ENCODE results near the gene CDH4.

DNA sequence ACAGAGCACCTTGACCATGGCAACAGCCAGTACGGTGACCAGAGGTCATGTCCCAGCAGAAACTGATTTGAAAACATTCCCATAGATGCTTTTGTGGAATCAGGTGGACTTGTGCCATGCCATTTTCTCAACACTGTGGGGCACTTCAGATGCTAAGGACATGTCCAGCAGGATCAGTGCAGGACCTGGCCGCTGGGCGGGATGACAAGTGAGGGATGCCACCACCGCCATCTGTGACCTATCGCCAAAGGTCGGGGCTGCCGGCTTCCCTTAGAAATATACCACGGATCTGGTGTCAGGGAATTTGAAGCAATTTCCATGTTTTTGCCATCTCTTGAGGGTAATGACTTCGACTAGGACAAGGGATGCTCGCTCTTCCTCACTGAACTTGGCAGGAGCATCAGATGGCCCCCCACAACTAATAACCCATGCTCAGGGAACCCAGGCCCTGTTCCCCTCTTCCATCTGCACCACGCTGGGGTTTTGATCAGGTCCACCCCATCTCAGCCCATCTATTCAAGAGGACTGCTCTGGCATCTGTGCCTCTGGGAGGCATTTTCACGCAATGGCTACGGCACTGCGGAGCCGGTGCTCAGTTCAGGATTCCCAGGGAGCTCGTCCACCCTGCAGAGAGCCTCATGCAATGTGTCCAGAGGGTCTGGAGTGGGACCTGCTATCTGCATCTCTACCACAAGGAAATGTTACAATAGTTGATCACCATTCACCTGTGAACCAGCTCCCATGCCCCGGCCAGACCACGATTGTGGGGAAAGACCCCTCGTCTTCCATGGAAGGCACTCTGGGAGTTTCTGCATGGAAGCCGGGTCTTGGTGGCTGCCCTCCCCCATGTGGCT is 511.1 kb downstream of the CDH4 start:
- TF ChIP-seq POLR2AphosphoS5 (IDR thresholded peaks at IDR 0.05) (no peak), POLR2A (IDR thresholded peaks at IDR 0.05) (no peak)
- TF ChIP-seq, protein P1, sequence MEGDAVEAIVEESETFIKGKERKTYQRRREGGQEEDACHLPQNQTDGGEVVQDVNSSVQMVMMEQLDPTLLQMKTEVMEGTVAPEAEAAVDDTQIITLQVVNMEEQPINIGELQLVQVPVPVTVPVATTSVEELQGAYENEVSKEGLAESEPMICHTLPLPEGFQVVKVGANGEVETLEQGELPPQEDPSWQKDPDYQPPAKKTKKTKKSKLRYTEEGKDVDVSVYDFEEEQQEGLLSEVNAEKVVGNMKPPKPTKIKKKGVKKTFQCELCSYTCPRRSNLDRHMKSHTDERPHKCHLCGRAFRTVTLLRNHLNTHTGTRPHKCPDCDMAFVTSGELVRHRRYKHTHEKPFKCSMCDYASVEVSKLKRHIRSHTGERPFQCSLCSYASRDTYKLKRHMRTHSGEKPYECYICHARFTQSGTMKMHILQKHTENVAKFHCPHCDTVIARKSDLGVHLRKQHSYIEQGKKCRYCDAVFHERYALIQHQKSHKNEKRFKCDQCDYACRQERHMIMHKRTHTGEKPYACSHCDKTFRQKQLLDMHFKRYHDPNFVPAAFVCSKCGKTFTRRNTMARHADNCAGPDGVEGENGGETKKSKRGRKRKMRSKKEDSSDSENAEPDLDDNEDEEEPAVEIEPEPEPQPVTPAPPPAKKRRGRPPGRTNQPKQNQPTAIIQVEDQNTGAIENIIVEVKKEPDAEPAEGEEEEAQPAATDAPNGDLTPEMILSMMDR (IDR thresholded peaks at IDR 0.05), result no peak
